ENCODE data around the gene CAMK1D. TPM values are rescaled to one million over a fixed set of nuclear protein-coding genes. Genes with fewer than 3 reads are reported as not detected.

CAMK1D gene
- total and polyA plus RNA-seq, 2 of the 8 experiments (the other 6 are each of a cell fraction or from before 2014, with no cell fraction given) = 3.5 to 10.6 TPM

- H3K36me3 ChIP-seq (ENCODE audit: control insufficient read depth in 2 of 4, insufficient read depth in 4 of 4, low read length in 3 of 4) = no peaks in the 10 kb centered on the region
- ChIA-PET POLR2A (ENCODE audit: partially characterized antibody) (no interaction called here), CTCF (ENCODE audit: partially characterized antibody) (interaction anchor here (1.1 kb wide), 1 partner anchor 48 kb away, joined by 4 read pairs; no protein-coding TSS in a partner anchor)
- H2BK15ac ChIP-seq (ENCODE audit: low read length) = no peak overlapping the region
- no peaks in the 10 kb centered on the region; the same call in 1 of the 2 replicates for H3K79me1 ChIP-seq (ENCODE audit: low read depth, low read length)
- H3K27me3 ChIP-seq (replicated peaks in 1 of 4; ENCODE audit: control insufficient read depth in 3 of 4, extremely low read depth in 1 of 4, insufficient read depth in 3 of 4, low read length in 3 of 4) = no peaks in the 10 kb centered on the region
- H2BK5ac ChIP-seq (ENCODE audit: low read depth, low read length) = no peak overlapping the region
- H3K23ac ChIP-seq (ENCODE audit: insufficient read length) = no peak overlapping the region
- FAIRE-seq = no peak
- no peak overlapping the region for H3K56ac ChIP-seq (replicated peaks; ENCODE audit: insufficient read length, low read depth, low read length)
- no peak overlapping the region for H4K5ac ChIP-seq (ENCODE audit: insufficient read length, low read depth, low read length)
- no peak overlapping the region for H2BK20ac ChIP-seq (ENCODE audit: low read length)
- H3K14ac ChIP-seq (ENCODE audit: insufficient read length) = no peak overlapping the region
- no peak for DNase-seq (ENCODE audit: low read depth in 1 of 2, low spot score in 2 of 2)
- H3K18ac ChIP-seq (ENCODE audit: extremely low read depth, low read length) = no peak overlapping the region
- no peaks in the 10 kb centered on the region for H3K79me2 ChIP-seq (ENCODE audit: control insufficient read depth in 1 of 2, insufficient read depth in 2 of 2, low read length in 2 of 2)
- WGBS, 2 experiments (ENCODE audit: extremely low coverage in 1 of 2, insufficient coverage in 1 of 2, insufficient read length in 1 of 2, insufficient replicate concordance in 2 of 2, low coverage in 1 of 2, low lambda C conversion rate in 2 of 2, missing lambda C conversion rate in 1 of 2) = 86% methylated on average over 13 of the region's 13 CpGs; no CpG with 5 or more reads in 1 of the 2 experiments
- H3K4me2 ChIP-seq (ENCODE audit: insufficient read depth in 1 of 2, low read depth in 2 of 2, low read length in 2 of 2) = no peak overlapping the region
- no peak for TF ChIP-seq HDAC6 (IDR thresholded peaks at IDR 0.05; ENCODE audit: low read depth, low read length)
- no peak for TF ChIP-seq BACH1 (IDR thresholded peaks at IDR 0.05; ENCODE audit: low read length)
- TF ChIP-seq E2F6 (IDR thresholded peaks at IDR 0.05) = no peak
- no peak for TF ChIP-seq CBX5 (IDR thresholded peaks at IDR 0.05; ENCODE audit: low read depth, low read length)
- TF ChIP-seq FOSL1 (IDR thresholded peaks at IDR 0.05; ENCODE audit: insufficient read depth, low read depth, low read length) = no peak
- no peak for TF ChIP-seq RFX5 (IDR thresholded peaks at IDR 0.05; ENCODE audit: borderline replicate concordance, low read depth, low read length)
- TF ChIP-seq TEAD4 (IDR thresholded peaks at IDR 0.05; ENCODE audit: low read depth, low read length) = no peak
- no peak for TF ChIP-seq SP4 (IDR thresholded peaks at IDR 0.05; ENCODE audit: low read length)
- TF ChIP-seq CHD1 (IDR thresholded peaks at IDR 0.05; ENCODE audit: low read depth, low read length) = no peak
- H2BK120ac ChIP-seq (replicated peaks; ENCODE audit: low read depth, low read length) = no peak overlapping the region
- H4K8ac ChIP-seq (ENCODE audit: extremely low read depth, insufficient read depth, low read length) = no peak overlapping the region
- H2AK5ac ChIP-seq (ENCODE audit: low read depth, low read length) = no peak overlapping the region
- H4K91ac ChIP-seq (replicated peaks; ENCODE audit: insufficient read length, low read length) = no peak overlapping the region
- no peak overlapping the region for H3K4ac ChIP-seq (replicated peaks; ENCODE audit: insufficient read length, low read depth, low read length)
- H2AFZ ChIP-seq (ENCODE audit: low read length) = no peak overlapping the region
- H3K4me3 ChIP-seq (ENCODE audit: extremely low read depth in 1 of 4, insufficient read depth in 2 of 4, low read depth in 3 of 4, low read length in 4 of 4) = no peak overlapping the region
- no peak overlapping the region for H3K9ac ChIP-seq (replicated peaks in 1 of 4; ENCODE audit: extremely low read depth in 1 of 4, low read depth in 3 of 4, low read length in 3 of 4)
- no peak overlapping the region for H3K27ac ChIP-seq (ENCODE audit: low read depth, low read length)
- no peak overlapping the region for H2BK12ac ChIP-seq (ENCODE audit: low read depth, low read length)
- H3K23me2 ChIP-seq (ENCODE audit: low read depth, low read length) = no peaks in the 10 kb centered on the region
- H4K20me1 ChIP-seq (replicated peaks in 1 of 2; ENCODE audit: control insufficient read depth in 1 of 2, insufficient read depth in 2 of 2, low read length in 2 of 2) = no peaks in the 10 kb centered on the region
- no peaks in the 10 kb centered on the region for H3K4me1 ChIP-seq (replicated peaks in 1 of 4; ENCODE audit: control insufficient read depth in 3 of 4, insufficient read depth in 4 of 4, low read length in 3 of 4)
- no peaks in the 10 kb centered on the region for H3K9me3 ChIP-seq (ENCODE audit: insufficient read depth in 2 of 2, low read depth in 1 of 2, low read length in 1 of 2)
Observed at GRCh38 chr10:12418725-12419261, 69.4 kb downstream of the CAMK1D start.

All from H1 (cell line).